Glomerular visceral epithelial cell (primary cell): Measurements from ENCODE around the gene ME2.
"Not testable (repeated sequence)": the region's sequence is repeated elsewhere in the genome, so short reads cannot be mapped to it uniquely, and the experiment has no call there.

Experiments used
- DNase-seq: peaks from one replicate; pipeline ENCODE4 v3.0.0-alpha.2; 2016; ENCODE audit errors: extremely low spot score

ME2 gene

GRCh38 chr18:50973367-50974126 is 94.6 kb downstream of the ME2 start:
- DNase-seq = peak; percentile 45

- no peak for DNase-seq
Observed at GRCh38 chr18:50977037-50977760, 98.3 kb downstream of the ME2 start.

- DNase-seq = peak; percentile 35
Observed at GRCh38 chr18:50981381-50981780, 102.5 kb downstream of the ME2 start.

GRCh38 chr18:50982086-50982801 is 103.3 kb downstream of the ME2 start:
- DNase-seq = no peak

GRCh38 chr18:50982802-50983179 is 103.9 kb downstream of the ME2 start:
- DNase-seq = no peak

- peak; percentile 63 for DNase-seq
Observed at GRCh38 chr18:50986360-50987087, 107.6 kb downstream of the ME2 start.

- DNase-seq = no peak
Observed at GRCh38 chr18:50987261-50987660, 108.3 kb downstream of the ME2 start.

- no peak for DNase-seq
Observed at GRCh38 chr18:50989711-50990110, 110.8 kb downstream of the ME2 start.

GRCh38 chr18:50992351-50992762 is 113.4 kb downstream of the ME2 start:
- DNase-seq = no peak

GRCh38 chr18:50994031-50994430 is 115.1 kb downstream of the ME2 start:
- DNase-seq = no peak

GRCh38 chr18:51003174-51003573 is 124.3 kb downstream of the ME2 start:
- DNase-seq = not testable (repeated sequence)
